GM18517 (cell line): Measurements from ENCODE around the gene CDKN2B-AS1.

Experiments used
- ATAC-seq: cut with Tn5 transposase; IDR thresholded peaks from one replicate; pipeline ENCODE4 v1.9.1; 2021; ENCODE audit warnings: mild to moderate bottlenecking, moderate library complexity; ENCODE audit not compliant: unreplicated experiment

The CDKN2B-AS1 gene

DNA sequence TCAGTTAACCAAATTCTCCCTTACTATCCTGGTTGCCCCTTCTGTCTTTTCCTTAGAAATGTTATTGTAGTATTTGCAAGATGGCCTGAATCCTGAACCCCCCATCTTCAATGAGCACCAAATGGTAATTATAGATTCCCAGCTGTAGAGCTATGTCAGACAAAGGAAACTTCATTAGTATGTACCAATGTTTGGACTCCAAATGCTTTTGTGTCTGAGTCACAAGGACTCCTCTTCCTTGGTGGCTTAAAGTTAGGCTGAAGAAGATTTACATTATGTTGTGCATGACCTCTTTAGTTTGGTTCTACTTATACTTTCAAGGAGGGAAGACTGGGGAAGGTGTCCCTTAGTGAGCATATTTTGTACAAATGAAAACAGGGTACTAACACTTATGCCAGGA, 120.4 kb downstream of the CDKN2B-AS1 start:
- no peak for ATAC-seq

- ATAC-seq = no peak
Measured at GRCh38 chr9:22116758-22117157, 122.2 kb downstream of the CDKN2B-AS1 start.

GRCh38 chr9:22117511-22118384, 123.2 kb downstream of the CDKN2B-AS1 start:
- no peak for ATAC-seq

- ATAC-seq = no peak
Measured at GRCh38 chr9:22118810-22119521, 124.4 kb downstream of the CDKN2B-AS1 start.

- peak; percentile 70 for ATAC-seq
Measured at GRCh38 chr9:22119522-22120158, 125.0 kb downstream of the CDKN2B-AS1 start.

DNA sequence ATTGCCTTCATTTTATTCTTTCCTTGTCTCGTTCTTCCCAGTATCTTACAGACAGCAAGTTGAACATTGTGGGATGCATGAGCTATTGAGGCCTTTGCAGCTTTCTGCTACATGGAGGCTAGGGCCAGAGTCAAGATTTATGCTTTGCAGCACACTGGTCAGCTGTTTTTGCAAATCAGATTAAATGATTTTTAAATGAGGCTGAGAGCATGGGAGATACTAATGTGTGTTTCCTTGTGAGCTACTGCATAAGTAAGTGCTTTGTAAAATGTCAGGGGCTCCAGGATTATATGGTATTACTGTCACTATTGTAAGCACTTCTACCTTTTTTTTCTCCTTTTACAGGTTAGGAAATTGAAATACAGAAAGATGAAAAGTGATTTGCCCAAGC, 125.6 kb downstream of the CDKN2B-AS1 start:
- ATAC-seq = no peak

- no peak for ATAC-seq
Measured at GRCh38 chr9:22120595-22120994, 126.0 kb downstream of the CDKN2B-AS1 start.

- no peak for ATAC-seq
Measured at GRCh38 chr9:22124263-22125011, 129.8 kb downstream of the CDKN2B-AS1 start.

GRCh38 chr9:22129133-22129532, 134.5 kb downstream of the CDKN2B-AS1 start:
- ATAC-seq = no peak

DNA sequence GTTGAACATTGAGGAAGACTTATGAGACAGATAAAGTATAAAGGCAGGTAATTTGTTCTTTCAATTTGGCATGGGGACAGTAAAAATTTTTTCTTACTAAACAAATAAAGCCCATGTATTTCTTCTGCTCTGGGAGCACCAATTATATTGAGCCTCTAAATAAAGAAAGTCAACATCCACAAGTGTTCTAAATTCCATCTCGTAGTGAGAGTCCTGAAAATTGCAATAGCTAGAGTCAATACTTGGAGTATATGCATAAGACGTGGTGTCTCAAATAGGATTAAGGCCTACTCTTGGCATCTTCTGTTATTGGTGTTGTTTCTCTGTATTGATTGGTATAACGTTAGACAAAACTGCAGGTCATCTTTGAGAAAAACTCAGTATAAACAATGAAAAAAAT, 135.0 kb downstream of the CDKN2B-AS1 start:
- no peak for ATAC-seq

GRCh38 chr9:22131817-22132216, 137.2 kb downstream of the CDKN2B-AS1 start:
- ATAC-seq = no peak

DNA sequence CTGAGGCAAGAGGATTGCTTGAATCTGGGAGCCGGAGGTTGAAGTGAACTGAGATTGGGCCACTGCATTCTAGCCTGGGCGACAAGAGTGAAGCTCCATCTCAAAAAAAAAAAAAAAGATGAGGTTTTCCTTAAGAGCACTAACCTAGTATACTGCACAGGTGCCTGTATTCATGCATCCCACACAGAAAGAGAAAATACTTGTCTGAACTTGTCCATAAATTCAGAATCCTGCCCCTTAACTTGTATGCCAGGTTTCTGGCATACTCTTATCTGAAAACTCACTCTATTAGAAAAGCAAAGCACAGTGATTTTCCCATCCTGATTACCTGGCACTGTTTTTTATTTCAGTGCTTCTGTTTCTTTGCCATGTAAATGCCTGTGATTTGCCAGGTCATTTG, 139.8 kb downstream of the CDKN2B-AS1 start:
- no peak for ATAC-seq

DNA sequence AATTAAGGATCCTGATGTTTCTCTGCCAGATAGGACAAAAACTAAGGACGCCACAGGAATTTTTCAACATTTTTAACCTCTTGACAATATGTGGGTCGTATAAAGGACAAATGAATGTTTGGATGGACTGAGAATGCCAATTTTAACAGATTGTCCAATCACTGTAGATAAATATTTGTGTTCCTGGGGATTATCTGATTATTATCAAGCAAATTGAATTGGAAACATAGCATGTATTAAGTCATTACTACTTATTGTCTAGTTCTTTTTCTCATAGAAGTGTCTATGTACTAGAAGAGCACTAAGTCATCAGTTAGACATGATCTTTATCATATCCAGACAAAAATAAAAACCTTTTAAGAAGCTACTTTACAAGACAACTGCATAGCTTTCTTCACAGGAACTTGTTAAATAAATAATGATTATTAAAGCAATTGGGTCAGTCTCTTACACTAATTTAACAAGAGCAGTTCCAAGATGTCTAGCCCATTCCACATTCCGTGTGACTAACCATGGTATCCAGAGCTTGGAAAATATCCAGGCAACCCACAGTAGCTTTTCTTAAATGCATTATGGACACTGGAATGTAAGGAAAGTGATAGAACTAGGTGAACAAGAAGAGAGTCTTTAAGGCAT, 142.0 kb downstream of the CDKN2B-AS1 start:
- no peak for ATAC-seq

- ATAC-seq = no peak
Measured at GRCh38 chr9:22138956-22139660, 144.5 kb downstream of the CDKN2B-AS1 start.

DNA sequence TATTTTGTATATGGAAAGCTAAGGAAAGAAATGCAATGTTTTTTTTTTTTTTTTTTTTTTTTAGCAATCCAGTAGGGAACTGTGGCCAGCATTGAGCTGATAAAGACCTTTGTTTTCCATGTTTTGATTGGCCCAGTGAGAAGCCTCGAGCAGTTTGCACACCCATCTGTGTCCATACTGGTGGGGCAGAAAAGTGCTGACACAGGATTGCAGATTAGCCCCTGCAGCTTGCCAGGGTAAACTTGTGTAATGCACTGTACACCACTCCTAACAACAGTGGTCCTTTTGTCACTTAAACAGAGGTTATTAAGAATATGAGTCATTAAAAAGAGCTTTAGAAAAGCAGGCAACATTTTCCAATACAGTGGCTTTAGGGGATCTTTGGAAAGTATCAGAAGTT, 147.3 kb downstream of the CDKN2B-AS1 start:
- no peak for ATAC-seq

GRCh38 chr9:22142671-22143070, 148.1 kb downstream of the CDKN2B-AS1 start:
- no peak for ATAC-seq

DNA sequence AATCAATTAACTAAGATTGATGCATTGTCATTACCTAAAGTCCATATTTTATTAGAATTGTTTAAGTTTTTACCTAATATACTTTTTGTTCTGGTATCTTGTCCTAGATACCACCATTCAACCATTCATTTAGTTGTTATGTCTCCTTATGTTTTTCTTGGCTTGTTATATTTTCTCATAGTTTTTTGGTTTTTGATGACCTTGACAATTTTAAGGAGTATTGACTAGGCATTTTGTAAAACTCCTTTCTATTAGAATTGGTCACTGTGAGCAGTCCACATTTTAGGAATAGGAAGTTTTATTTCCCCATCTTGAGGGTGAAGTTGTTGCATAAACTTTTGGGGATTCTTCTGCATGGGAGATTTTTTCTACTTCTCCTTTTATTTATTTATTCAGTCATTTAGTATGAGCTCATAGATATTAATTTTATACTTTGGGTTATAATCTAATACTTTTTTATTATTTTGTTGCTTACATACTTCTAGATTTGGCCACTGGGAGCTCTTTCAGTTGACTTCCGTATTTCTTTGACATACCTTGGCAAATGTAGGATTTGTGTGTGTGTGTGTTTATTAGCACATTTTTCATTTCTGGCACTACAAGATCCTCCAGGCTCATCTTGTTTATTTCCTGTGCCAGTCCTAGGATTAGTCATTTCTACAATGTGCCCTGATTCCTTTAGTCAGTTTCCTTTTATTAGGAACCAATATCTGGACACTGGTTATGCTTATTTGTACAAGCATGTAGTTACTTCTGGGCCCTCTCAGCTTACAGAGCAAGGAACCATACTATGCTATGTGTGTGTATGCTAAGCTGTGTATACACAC, 149.4 kb downstream of the CDKN2B-AS1 start:
- ATAC-seq = no peak

- no peak for ATAC-seq
Measured at GRCh38 chr9:22146604-22147003, 152.0 kb downstream of the CDKN2B-AS1 start.
